ENCODE data around the gene BTNL3. TPM values are rescaled to one million over a fixed set of nuclear protein-coding genes. Genes with fewer than 3 reads are reported as not detected.

BTNL3 gene
- polyA plus RNA-seq: 158 TPM
- long read RNA-seq, donor 1, transcript BTNL3-201 (8 exons, 2,440 nt): major isoform, 16 of 53 reads
- long read RNA-seq, donor 1, partial matches to known transcripts: 29 of 53 reads
- long read RNA-seq, donor 1, other reads (novel, unspliced or antisense): 8 of 53 reads
- long read RNA-seq, donor 2, transcript BTNL3-201 (8 exons, 2,440 nt): major isoform, 52 of 358 reads
- long read RNA-seq, donor 2, partial matches to known transcripts: 271 of 358 reads
- long read RNA-seq, donor 2, other reads (novel, unspliced or antisense): 35 of 358 reads
- long read RNA-seq, donor 3, transcript BTNL3-201 (8 exons, 2,440 nt): major isoform, 13 of 52 reads
- long read RNA-seq, donor 3, partial matches to known transcripts: 26 of 52 reads
- long read RNA-seq, donor 3, other reads (novel, unspliced or antisense): 13 of 52 reads
- long read RNA-seq, donor 4, partial matches to known transcripts: 7 of 9 reads
- long read RNA-seq, donor 4, other reads (novel, unspliced or antisense): 0 of 9 reads
- long read RNA-seq, donor 5, transcript BTNL3-201 (8 exons, 2,440 nt): major isoform, 6 of 16 reads
- long read RNA-seq, donor 5, partial matches to known transcripts: 10 of 16 reads
- long read RNA-seq, donor 5, other reads (novel, unspliced or antisense): 0 of 16 reads
- long read RNA-seq, donor 6: 0 reads
- long read RNA-seq, donor 7, partial matches to known transcripts: 19 of 19 reads
- long read RNA-seq, donor 7, other reads (novel, unspliced or antisense): 0 of 19 reads
- long read RNA-seq, donor 8: 0 reads
- long read RNA-seq, donor 9, transcript BTNL3-201 (8 exons, 2,440 nt): major isoform, 18 of 55 reads
- long read RNA-seq, donor 9, partial matches to known transcripts: 32 of 55 reads
- long read RNA-seq, donor 9, other reads (novel, unspliced or antisense): 5 of 55 reads
- long read RNA-seq, donor 10, transcript BTNL3-201 (8 exons, 2,440 nt): major isoform, 20 of 143 reads
- long read RNA-seq, donor 10, partial matches to known transcripts: 104 of 143 reads
- long read RNA-seq, donor 10, other reads (novel, unspliced or antisense): 19 of 143 reads
- long read RNA-seq, donor 11, transcript BTNL3-201 (8 exons, 2,440 nt): major isoform, 24 of 98 reads
- long read RNA-seq, donor 11, partial matches to known transcripts: 60 of 98 reads
- long read RNA-seq, donor 11, other reads (novel, unspliced or antisense): 14 of 98 reads

GRCh38 chr5:180988592-180988991, at the start of gene BTNL3:
Gene BTNL3, plus strand, starts transcription at chr5:180988846. Its CDS starts 183 bp downstream, at chr5:180989029.
- Histone ChIP-seq H3K36me3 (ENCODE audit: control insufficient read depth, insufficient read depth, low read length) (peaks cover 5% of the 10 kb centered on the region), H3K27me3 (ENCODE audit: control insufficient read depth, insufficient read depth, low read length) (no peaks in the 10 kb centered on the region), H3K4me3 (ENCODE audit: low read length) (peak within 1 kb of the TSS; percentile 70), H3K4me1 (ENCODE audit: control insufficient read depth, insufficient read depth, low read length) (peaks cover 10% of the 10 kb centered on the region), H3K9me3 (ENCODE audit: control insufficient read depth, low read depth, low read length) (no peaks in the 10 kb centered on the region), H3K27ac (ENCODE audit: low read length) (peak within 1 kb of the TSS; percentile 93)
- WGBS (ENCODE audit: insufficient coverage, low lambda C conversion rate): no CpG with 5 or more reads among the region's 5 CpGs
- peak; percentile 76 to 79 for DNase-seq

- Histone ChIP-seq H3K4me3 (ENCODE audit: low read length) (no peak overlapping the region), H3K27me3 (ENCODE audit: control insufficient read depth, insufficient read depth, low read length) (no peaks in the 10 kb centered on the region), H3K4me1 (ENCODE audit: control insufficient read depth, insufficient read depth, low read length) (no peaks in the 10 kb centered on the region), H3K9me3 (ENCODE audit: control insufficient read depth, low read depth, low read length) (no peaks in the 10 kb centered on the region), H3K36me3 (ENCODE audit: control insufficient read depth, insufficient read depth, low read length) (peaks cover 4% of the 10 kb centered on the region), H3K27ac (ENCODE audit: low read length) (no peak overlapping the region)
- DNase-seq: no peak
- WGBS (ENCODE audit: insufficient coverage, low lambda C conversion rate): no CpG with 5 or more reads among the region's 6 CpGs
Observed at GRCh38 chr5:180950291-180950949, 38.2 kb upstream of the BTNL3 start.

GRCh38 chr5:180959661-180960060, 29.0 kb upstream of the BTNL3 start:
- no peak overlapping the region for H3K27ac ChIP-seq (ENCODE audit: low read length)

GRCh38 chr5:180960209-180960608, 28.4 kb upstream of the BTNL3 start:
- H3K4me3 ChIP-seq (ENCODE audit: low read length): no peak overlapping the region
- no peaks in the 10 kb centered on the region for H3K4me1 ChIP-seq (ENCODE audit: control insufficient read depth, insufficient read depth, low read length)
- no peak for DNase-seq
- no peak overlapping the region for H3K27ac ChIP-seq (ENCODE audit: low read length)
- H3K27me3 ChIP-seq (ENCODE audit: control insufficient read depth, insufficient read depth, low read length): no peaks in the 10 kb centered on the region
- H3K9me3 ChIP-seq (ENCODE audit: control insufficient read depth, low read depth, low read length): no peaks in the 10 kb centered on the region
- no peaks in the 10 kb centered on the region for H3K36me3 ChIP-seq (ENCODE audit: control insufficient read depth, insufficient read depth, low read length)
- no CpG with 5 or more reads among the region's 3 CpGs for WGBS (ENCODE audit: insufficient coverage, low lambda C conversion rate)

More at GRCh38 chr5:180959661-180960060, 29.0 kb upstream of the BTNL3 start:
- Histone ChIP-seq H3K27me3 (ENCODE audit: control insufficient read depth, insufficient read depth, low read length) (no peaks in the 10 kb centered on the region), H3K4me3 (ENCODE audit: low read length) (no peak overlapping the region), H3K9me3 (ENCODE audit: control insufficient read depth, low read depth, low read length) (no peaks in the 10 kb centered on the region), H3K4me1 (ENCODE audit: control insufficient read depth, insufficient read depth, low read length) (no peaks in the 10 kb centered on the region), H3K36me3 (ENCODE audit: control insufficient read depth, insufficient read depth, low read length) (no peaks in the 10 kb centered on the region)
- WGBS (ENCODE audit: insufficient coverage, low lambda C conversion rate): no CpG with 5 or more reads among the region's 5 CpGs
- no peak for DNase-seq

- no peaks in the 10 kb centered on the region for H3K27me3 ChIP-seq (ENCODE audit: control insufficient read depth, insufficient read depth, low read length)
- no peak overlapping the region for H3K4me3 ChIP-seq (ENCODE audit: low read length)
- no peaks in the 10 kb centered on the region for H3K36me3 ChIP-seq (ENCODE audit: control insufficient read depth, insufficient read depth, low read length)
- no CpG with 5 or more reads among the region's 23 CpGs for WGBS (ENCODE audit: insufficient coverage, low lambda C conversion rate)
- H3K27ac ChIP-seq (ENCODE audit: low read length): no peak overlapping the region
- H3K9me3 ChIP-seq (ENCODE audit: control insufficient read depth, low read depth, low read length): peaks cover 15% of the 10 kb centered on the region
- DNase-seq: no peak
- no peaks in the 10 kb centered on the region for H3K4me1 ChIP-seq (ENCODE audit: control insufficient read depth, insufficient read depth, low read length)
Observed at GRCh38 chr5:180969406-180969805, 19.2 kb upstream of the BTNL3 start.

GRCh38 chr5:180970336-180970735, 18.3 kb upstream of the BTNL3 start:
- H3K27ac ChIP-seq (ENCODE audit: low read length): no peak overlapping the region
- no peak for DNase-seq
- peaks cover 15% of the 10 kb centered on the region for H3K9me3 ChIP-seq (ENCODE audit: control insufficient read depth, low read depth, low read length)
- H3K27me3 ChIP-seq (ENCODE audit: control insufficient read depth, insufficient read depth, low read length): no peaks in the 10 kb centered on the region
- no peaks in the 10 kb centered on the region for H3K36me3 ChIP-seq (ENCODE audit: control insufficient read depth, insufficient read depth, low read length)
- H3K4me3 ChIP-seq (ENCODE audit: low read length): no peak overlapping the region
- WGBS (ENCODE audit: insufficient coverage, low lambda C conversion rate): no CpG with 5 or more reads among the region's 31 CpGs
- H3K4me1 ChIP-seq (ENCODE audit: control insufficient read depth, insufficient read depth, low read length): no peaks in the 10 kb centered on the region

- H3K9me3 ChIP-seq (ENCODE audit: control insufficient read depth, low read depth, low read length): peaks cover 15% of the 10 kb centered on the region
- 40% methylated on average over 1 of the region's 4 CpGs for WGBS (ENCODE audit: insufficient coverage, low lambda C conversion rate)
- no peaks in the 10 kb centered on the region for H3K36me3 ChIP-seq (ENCODE audit: control insufficient read depth, insufficient read depth, low read length)
- DNase-seq: peak in 1 of 2 donors; percentile 27
- peaks cover 5% of the 10 kb centered on the region for H3K4me1 ChIP-seq (ENCODE audit: control insufficient read depth, insufficient read depth, low read length)
- no peak overlapping the region for H3K4me3 ChIP-seq (ENCODE audit: low read length)
- H3K27ac ChIP-seq (ENCODE audit: low read length): no peak overlapping the region
- no peaks in the 10 kb centered on the region for H3K27me3 ChIP-seq (ENCODE audit: control insufficient read depth, insufficient read depth, low read length)
Observed at GRCh38 chr5:180970875-180971274, 17.8 kb upstream of the BTNL3 start.

GRCh38 chr5:180974612-180975315, 13.9 kb upstream of the BTNL3 start:
- H3K27ac ChIP-seq (ENCODE audit: low read length): no peak overlapping the region
- no peaks in the 10 kb centered on the region for H3K36me3 ChIP-seq (ENCODE audit: control insufficient read depth, insufficient read depth, low read length)
- H3K27me3 ChIP-seq (ENCODE audit: control insufficient read depth, insufficient read depth, low read length): no peaks in the 10 kb centered on the region
- no peak for DNase-seq
- H3K4me1 ChIP-seq (ENCODE audit: control insufficient read depth, insufficient read depth, low read length): peaks cover 11% of the 10 kb centered on the region
- peaks cover 9% of the 10 kb centered on the region for H3K9me3 ChIP-seq (ENCODE audit: control insufficient read depth, low read depth, low read length)
- H3K4me3 ChIP-seq (ENCODE audit: low read length): no peak overlapping the region
- no CpG with 5 or more reads among the region's 2 CpGs for WGBS (ENCODE audit: insufficient coverage, low lambda C conversion rate)

GRCh38 chr5:180975338-180975737, 13.3 kb upstream of the BTNL3 start:
- Histone ChIP-seq H3K27ac (ENCODE audit: low read length) (peak overlapping the region; percentile 15), H3K9me3 (ENCODE audit: control insufficient read depth, low read depth, low read length) (peaks cover 4% of the 10 kb centered on the region), H3K36me3 (ENCODE audit: control insufficient read depth, insufficient read depth, low read length) (no peaks in the 10 kb centered on the region), H3K27me3 (ENCODE audit: control insufficient read depth, insufficient read depth, low read length) (no peaks in the 10 kb centered on the region), H3K4me3 (ENCODE audit: low read length) (no peak overlapping the region), H3K4me1 (ENCODE audit: control insufficient read depth, insufficient read depth, low read length) (peaks cover 11% of the 10 kb centered on the region)
- DNase-seq: no peak
- WGBS (ENCODE audit: insufficient coverage, low lambda C conversion rate): no CpG with 5 or more reads among the region's 2 CpGs

All from large intestine (tissue), 12 donors.